AG04449 (cell line): Measurements from ENCODE around the gene LONP1.

Experiments used
- CTCF ChIA-PET: fragments of 350-600 bp; formaldehyde crosslinking; extraction: SDS; loops from one replicate; lab custom pipeline; 2021; ENCODE audit warnings: antibody characterized with exemption; lab: Yijun Ruan, JAX
- POLR2A ChIA-PET: fragments of 400-600, 350-600 bp; formaldehyde crosslinking; extraction: SDS; loops from one replicate; lab custom pipeline; 2020; ENCODE audit warnings: antibody characterized with exemption, inconsistent platforms; lab: Yijun Ruan, JAX
- DNase-seq: peaks from one replicate; pipeline ENCODE4 v3.0.0-alpha.2; 2010; ENCODE audit warnings: low read depth, low spot score
- H3K4me3 ChIP-seq: 2 replicates; pipeline ENCODE4 v1.5.1; 2011; ENCODE audit warnings: low read depth, mild to moderate bottlenecking, control low read depth, low read length
- CTCF ChIP-seq: IDR thresholded peaks from one replicate; pipeline ENCODE4 v1.5.1; 2011; ENCODE audit warnings: mild to moderate bottlenecking, moderate library complexity, low read length, control low read depth, inconsistent platforms; ENCODE audit not compliant: insufficient read depth; ENCODE audit errors: missing control alignments

Gene LONP1

GRCh38 chr19:5719274-5719960, 529 bp downstream of the LONP1 start:
- TF ChIP-seq CTCF: no peak
- DNase-seq: no peak
- ChIA-PET POLR2A (interaction anchor here (1.0 to 2.6 kb wide), 5 partner anchors 28 to 71 kb away, joined by 4 to 19 read pairs (median 5); partner anchors contain the start of gene RPL36), CTCF (interaction anchor here (0.8 to 7.9 kb wide), 6 partner anchors 30 to 183 kb away, joined by 3 to 58 read pairs (median 4); partner anchors contain the start of gene RPL36)
- H3K4me3 ChIP-seq: peak overlapping the region; percentile 97

- POLR2A ChIA-PET: interaction anchor here (0.8 to 2.6 kb wide), 5 partner anchors 23 to 185 kb away, joined by 3 to 19 read pairs (median 4); partner anchors contain the start of genes NDUFA11, RPL36, SAFB and SAFB2
- TF ChIP-seq CTCF: no peak
- peak overlapping the region; percentile 97 for H3K4me3 ChIP-seq
- CTCF ChIA-PET: interaction anchor here (0.6 to 7.9 kb wide), 6 partner anchors 13 to 542 kb away, joined by 3 to 58 read pairs (median 4); partner anchors contain the start of gene RPL36
- peak; percentile 73 for DNase-seq
Measured at GRCh38 chr19:5718579-5719273, 1.2 kb downstream of the LONP1 start.

- no peak for TF ChIP-seq CTCF
- no peak for DNase-seq
- CTCF ChIA-PET: interaction anchor here (0.6 to 7.9 kb wide), 5 partner anchors 12 to 543 kb away, joined by 3 to 58 read pairs (median 4); partner anchors contain the start of gene RPL36
- POLR2A ChIA-PET: interaction anchor here (0.8 to 2.6 kb wide), 4 partner anchors 22 to 186 kb away, joined by 3 to 19 read pairs (median 4); partner anchors contain the start of genes NDUFA11, RPL36, SAFB and SAFB2
- peak overlapping the region; percentile 97 for H3K4me3 ChIP-seq
Measured at GRCh38 chr19:5718037-5718578, 1.8 kb downstream of the LONP1 start.

GRCh38 chr19:5717215-5717935, 2.6 kb downstream of the LONP1 start:
- H3K4me3 ChIP-seq: peak overlapping the region; percentile 23; the same call in 1 of the 2 replicates
- ChIA-PET CTCF (interaction anchor here (0.7 to 7.9 kb wide), 3 partner anchors 26 to 305 kb away, joined by 3 to 58 read pairs (median 3); partner anchors contain the start of gene RPL36), POLR2A (interaction anchor here (2.6 kb wide), 1 partner anchor 27 kb away, joined by 19 read pairs; the partner anchor contains the start of gene RPL36)
- no peak for TF ChIP-seq CTCF
- DNase-seq: no peak

GRCh38 chr19:5714816-5715215, 5.1 kb downstream of the LONP1 start:
- POLR2A ChIA-PET: interaction anchor here (1.7 to 2.0 kb wide), 2 partner anchors 24 to 25 kb away, joined by 6 to 10 read pairs; partner anchors contain the start of gene RPL36

More at GRCh38 chr19:5714816-5715215, 5.1 kb downstream of the LONP1 start:
- H3K4me3 ChIP-seq: no peak overlapping the region
- TF ChIP-seq CTCF: no peak
- DNase-seq: no peak
- CTCF ChIA-PET: interaction anchor here (7.9 kb wide), 1 partner anchor 27 kb away, joined by 58 read pairs; the partner anchor contains the start of gene RPL36
